ENCODE results near the gene MFAP1.

MFAP1 gene

DNA sequence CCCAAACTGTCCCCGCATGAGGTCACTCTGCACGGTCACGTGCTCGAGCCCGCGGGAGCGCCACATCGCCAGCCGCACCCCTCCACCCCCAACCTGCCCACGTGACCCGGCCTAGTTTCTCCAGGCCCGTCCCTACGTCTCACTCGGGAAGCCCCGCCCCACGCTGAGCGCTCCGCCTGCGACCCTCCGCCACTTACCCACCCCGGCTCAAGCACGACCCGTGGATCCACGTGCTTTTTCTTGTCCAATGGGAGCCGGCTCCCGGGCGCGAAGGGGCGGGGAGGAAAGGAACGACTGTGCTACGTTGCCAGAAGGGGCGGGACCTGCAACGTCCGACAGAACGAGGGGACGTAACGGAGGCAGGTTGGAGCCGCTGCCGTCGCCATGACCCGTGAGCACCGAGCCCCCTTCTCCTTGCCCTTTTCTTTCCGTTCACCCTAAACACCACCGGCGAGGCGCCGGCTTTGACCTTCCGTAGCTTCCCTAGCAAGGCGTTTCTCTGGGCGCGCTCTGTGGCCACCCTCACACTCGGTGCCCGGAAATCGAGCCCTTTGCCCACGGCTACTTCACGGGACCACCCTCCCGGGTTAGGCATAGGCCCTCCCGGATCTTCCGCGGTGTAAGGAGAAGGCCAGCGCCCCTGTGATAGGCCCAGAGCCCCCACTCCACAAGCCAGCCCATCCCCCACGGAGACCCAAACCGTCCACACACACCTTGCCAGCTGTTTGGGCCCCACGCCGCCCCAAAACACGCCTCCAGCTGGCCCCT is 32.3 kb downstream of the MFAP1 start, which contains the start of gene SERF2:
Gene SERF2, plus strand, starts transcription at position 328 of the 768 bp plus-strand sequence. Its CDS starts 57 bp downstream, at position 385.
- TF ChIP-seq GATA2 (IDR thresholded peaks at IDR 0.05; ENCODE audit: low read depth, low read length) (no peak), GATA3 (IDR thresholded peaks at IDR 0.05; ENCODE audit: low read depth, low read length) (no peak)

GRCh38 chr15:43789409-43789808 is 35.1 kb downstream of the MFAP1 start:
- TF ChIP-seq GATA3 (IDR thresholded peaks at IDR 0.05; ENCODE audit: low read depth, low read length) (no peak), GATA2 (IDR thresholded peaks at IDR 0.05; ENCODE audit: low read depth, low read length) (no peak)

GRCh38 chr15:43779016-43779415 is 45.5 kb downstream of the MFAP1 start:
- no peak for TF ChIP-seq GATA2 (IDR thresholded peaks at IDR 0.05; ENCODE audit: low read depth, low read length)
- TF ChIP-seq GATA3 (IDR thresholded peaks at IDR 0.05; ENCODE audit: low read depth, low read length): no peak

DNA sequence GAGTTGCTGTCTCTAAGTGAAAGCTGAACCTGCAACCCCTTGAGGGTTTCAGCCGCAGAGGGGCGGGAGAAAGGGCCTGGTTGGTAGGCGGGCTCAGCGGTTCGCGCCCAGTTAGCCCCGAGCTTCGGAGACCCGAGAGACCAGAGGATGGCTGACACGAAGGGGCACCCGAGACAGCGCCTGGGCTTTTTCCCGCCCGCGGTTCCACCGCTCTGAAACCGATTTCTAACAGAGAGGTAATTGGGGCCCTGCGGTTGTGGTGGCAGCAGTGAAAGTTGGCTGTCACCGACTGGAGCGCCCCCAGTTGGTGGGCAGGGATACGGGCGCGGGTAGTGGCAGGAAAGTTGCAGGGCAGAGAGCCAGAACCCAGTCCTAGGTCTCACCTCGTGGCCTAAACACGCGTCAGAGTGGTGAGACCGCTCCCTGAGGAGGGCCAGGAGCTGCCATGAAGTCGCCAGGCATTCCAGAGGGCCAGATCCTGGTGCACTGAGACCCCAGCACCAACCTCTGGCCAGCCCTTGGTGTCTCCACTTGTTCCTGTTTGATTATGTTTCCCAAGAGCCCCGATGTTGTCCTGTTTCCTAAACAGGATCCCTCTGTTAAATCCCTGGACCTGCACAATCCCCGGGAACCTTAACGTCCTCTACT is 47.1 kb downstream of the MFAP1 start:
- TF ChIP-seq GATA2 (IDR thresholded peaks at IDR 0.05; ENCODE audit: low read depth, low read length) (no peak), GATA3 (IDR thresholded peaks at IDR 0.05; ENCODE audit: low read depth, low read length) (no peak)

- no peak for TF ChIP-seq GATA2 (IDR thresholded peaks at IDR 0.05; ENCODE audit: low read depth, low read length)
These were observed 47.7 kb downstream of the MFAP1 start, which contains the start of gene ELL3 for GRCh38 chr15:43776718-43777266. TSS of gene ELL3 (minus strand) at chr15:43776966. CDS start at chr15:43776901, 65 bp downstream.

DNA sequence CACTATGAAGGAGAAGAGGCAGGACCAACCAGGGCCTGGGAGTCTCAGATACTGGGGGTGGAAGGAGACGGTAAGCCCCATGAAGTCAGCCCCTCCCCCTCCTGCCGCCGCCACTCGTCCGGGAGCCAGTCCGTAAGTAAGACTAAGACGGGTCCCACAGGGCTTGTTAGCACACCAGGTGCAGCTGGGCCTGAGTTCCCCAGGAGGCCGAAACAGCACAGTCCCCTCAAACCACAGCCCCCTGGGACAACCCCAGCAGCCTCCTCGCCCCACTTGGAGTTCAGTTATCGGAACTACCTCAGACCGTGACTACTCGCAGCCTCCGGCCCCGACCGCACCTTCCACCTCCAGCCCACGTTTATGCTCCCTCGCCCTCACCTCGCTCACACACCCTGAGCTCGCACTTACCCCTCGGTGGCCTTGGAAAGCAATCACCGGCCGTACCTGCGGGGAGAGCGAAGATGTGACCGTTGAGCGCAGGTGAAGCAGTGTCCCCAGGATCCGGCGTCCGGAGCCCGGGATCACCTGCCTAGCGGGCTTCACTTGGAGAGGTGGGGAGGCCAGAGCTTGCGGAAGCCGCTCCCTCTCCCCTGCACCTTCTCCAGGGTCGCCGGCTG is 48.3 kb downstream of the MFAP1 start:
- TF ChIP-seq GATA3 (IDR thresholded peaks at IDR 0.05; ENCODE audit: low read depth, low read length) (no peak), GATA2 (IDR thresholded peaks at IDR 0.05; ENCODE audit: low read depth, low read length) (no peak)

- TF ChIP-seq GATA2 (IDR thresholded peaks at IDR 0.05; ENCODE audit: low read depth, low read length): no peak
- no peak for TF ChIP-seq GATA3 (IDR thresholded peaks at IDR 0.05; ENCODE audit: low read depth, low read length)
These were observed 49.0 kb downstream of the MFAP1 start for GRCh38 chr15:43775411-43775965.

GRCh38 chr15:43774062-43774461 is 50.4 kb downstream of the MFAP1 start:
- TF ChIP-seq GATA2 (IDR thresholded peaks at IDR 0.05; ENCODE audit: low read depth, low read length): no peak
- no peak for TF ChIP-seq GATA3 (IDR thresholded peaks at IDR 0.05; ENCODE audit: low read depth, low read length)

GRCh38 chr15:43772624-43773023 is 51.9 kb downstream of the MFAP1 start:
- no peak for TF ChIP-seq GATA3 (IDR thresholded peaks at IDR 0.05; ENCODE audit: low read depth, low read length)
- TF ChIP-seq GATA2 (IDR thresholded peaks at IDR 0.05; ENCODE audit: low read depth, low read length): no peak

- TF ChIP-seq GATA2 (IDR thresholded peaks at IDR 0.05; ENCODE audit: low read depth, low read length): no peak
- no peak for TF ChIP-seq GATA3 (IDR thresholded peaks at IDR 0.05; ENCODE audit: low read depth, low read length)
These were observed 52.7 kb downstream of the MFAP1 start for GRCh38 chr15:43771816-43772215.

DNA sequence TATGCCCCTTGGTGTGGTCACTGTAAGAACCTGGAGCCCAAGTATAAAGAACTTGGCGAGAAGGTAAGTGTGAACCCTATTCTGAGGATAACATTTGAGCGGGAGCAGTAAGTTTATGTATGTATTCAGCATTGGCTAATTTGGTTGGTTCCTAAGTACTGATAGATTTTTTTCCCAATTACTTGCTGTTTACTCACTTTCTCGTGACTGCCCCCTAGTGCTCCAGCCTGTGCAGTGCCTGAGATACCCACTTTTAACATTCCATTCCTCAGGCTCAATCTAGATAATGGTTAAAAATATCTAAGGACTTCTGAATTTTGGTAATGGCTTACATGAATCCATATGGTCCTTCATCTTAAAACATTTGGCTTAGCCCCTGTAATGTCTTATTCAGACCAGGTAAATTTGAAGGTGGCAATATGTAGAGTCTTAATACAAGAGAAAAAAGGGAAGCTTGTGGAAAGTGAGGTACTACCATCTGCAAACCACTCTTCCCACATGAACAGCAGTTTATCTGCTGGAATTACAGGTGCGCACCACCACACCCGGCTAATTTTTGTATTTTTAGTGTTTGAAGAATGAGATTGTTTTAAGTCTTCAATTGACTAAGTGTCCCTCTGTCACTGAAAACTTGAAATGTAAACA is 54.8 kb downstream of the MFAP1 start:
- TF ChIP-seq GATA3 (IDR thresholded peaks at IDR 0.05; ENCODE audit: low read depth, low read length) (no peak), GATA2 (IDR thresholded peaks at IDR 0.05; ENCODE audit: low read depth, low read length) (no peak)

- TF ChIP-seq GATA3 (IDR thresholded peaks at IDR 0.05; ENCODE audit: low read depth, low read length): peak; percentile 79
- peak; percentile 65 for TF ChIP-seq GATA2 (IDR thresholded peaks at IDR 0.05; ENCODE audit: low read depth, low read length)
These were observed 60.6 kb downstream of the MFAP1 start for GRCh38 chr15:43763819-43764446.

DNA sequence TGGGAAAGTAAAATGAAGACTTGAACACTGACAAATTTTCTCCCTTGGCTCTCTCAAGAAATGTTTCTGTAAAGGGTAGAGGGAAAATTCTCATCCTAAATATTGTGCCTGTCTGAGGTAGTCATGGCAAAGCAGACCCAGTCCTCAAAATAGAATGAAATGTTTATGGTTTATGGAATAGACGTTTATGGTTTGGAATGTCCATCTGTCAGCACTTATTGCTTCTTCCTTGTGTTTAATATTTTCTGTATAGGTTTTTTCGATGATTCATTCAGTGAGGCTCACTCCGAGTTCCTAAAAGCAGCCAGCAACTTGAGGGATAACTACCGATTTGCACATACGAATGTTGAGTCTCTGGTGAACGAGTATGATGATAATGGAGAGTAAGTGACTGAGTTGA is 61.7 kb downstream of the MFAP1 start:
- TF ChIP-seq GATA3 (IDR thresholded peaks at IDR 0.05; ENCODE audit: low read depth, low read length) (no peak), GATA2 (IDR thresholded peaks at IDR 0.05; ENCODE audit: low read depth, low read length) (no peak)
